A549 (cell line): Measurements from ENCODE around the gene SEMA3C. TPM values are rescaled to one million over a fixed set of nuclear protein-coding genes. Genes with fewer than 3 reads are reported as not detected.

Experiments
- ATAC-seq, 2 experiments: fragments of 200-7000 bp in 1 of 2; fragments of >200 bp in 1 of 2; cut with Nextera tagmentation in 1 of 2; cut with Tn5 transposase in 1 of 2; 3 replicates each; pipeline versions ENCODE4 v1.8.0 to v1.9.1; 2018 to 2020; ENCODE audit warnings: mild to moderate bottlenecking in 1 of 2, moderate library complexity in 1 of 2
- CTCF ChIA-PET: fragments of 300-600 bp; sonication (Branson Sonifier 250); formaldehyde crosslinking; extraction: SDS; loops from one replicate; lab custom pipeline; 2021; ENCODE audit warnings: antibody characterized with exemption, inconsistent platforms; lab: Yijun Ruan, JAX
- POLR2A ChIA-PET: fragments of 350-600 bp; formaldehyde crosslinking; extraction: SDS; loops from one replicate; lab custom pipeline; 2021; ENCODE audit warnings: antibody characterized with exemption, inconsistent platforms; lab: Yijun Ruan, JAX
- DNase-seq, 2 experiments: peaks; one replicate each; pipeline versions ENCODE4 v3.0.0 to v3.0.0-alpha.2; 2011 to 2016; ENCODE audit warnings: low read depth in 1 of 2, low spot score in 1 of 2
- FAIRE-seq: peaks from 2 replicates; lab custom pipeline; 2011; peaks lifted over from hg19 to GRCh38; lab: Jason Lieb, UNC
- H3K27ac ChIP-seq, 2 experiments: fragments of >200 bp; sonication (Bioruptor Twin); formaldehyde crosslinking; 3 replicates each; pipeline ENCODE4 v1.5.1; 2016 to 2017
- H3K4me1 ChIP-seq: fragments of >200 bp; sonication (Bioruptor Twin); formaldehyde crosslinking; 3 replicates; pipeline ENCODE4 v1.6.1; 2016
- H3K4me2 ChIP-seq: fragments of >200 bp; sonication (Bioruptor Twin); formaldehyde crosslinking; 3 replicates; pipeline ENCODE4 v1.6.1; 2016
- H3K4me3 ChIP-seq: fragments of >200 bp; sonication (Bioruptor Twin); formaldehyde crosslinking; 3 replicates; pipeline ENCODE4 v1.5.1; 2016
- H3K9me3 ChIP-seq: fragments of >200 bp; sonication (Bioruptor Twin); formaldehyde crosslinking; 3 replicates; pipeline ENCODE4 v1.6.1; 2016
- BHLHE40 ChIP-seq: IDR thresholded peaks from 2 replicates; pipeline ENCODE4 v1.6.1; 2012; ENCODE audit warnings: low read depth, low read length, inconsistent platforms
- CBX8 ChIP-seq: fragments of 200-600 bp; sonication (generic); IDR thresholded peaks from 2 replicates; pipeline ENCODE4 v1.6.1; 2016
- CEBPB ChIP-seq, 2 experiments: fragments of >200 bp in 1 of 2; sonication (Bioruptor Twin) in 1 of 2; formaldehyde crosslinking in 1 of 2; IDR thresholded peaks; 2 replicates each; pipeline ENCODE4 v1.6.1; 2012 to 2016
- CHD4 ChIP-seq: fragments of 200-600 bp; sonication (generic); IDR thresholded peaks from 2 replicates; pipeline ENCODE4 v1.6.1; 2016; ENCODE audit warnings: antibody characterized with exemption, mild to moderate bottlenecking, borderline replicate concordance
- CTCF ChIP-seq: fragments of >200 bp; sonication (Bioruptor Twin); formaldehyde crosslinking; IDR thresholded peaks from 3 replicates; pipeline ENCODE4 v1.5.1; 2016
- E2F6 ChIP-seq: IDR thresholded peaks from 2 replicates; pipeline ENCODE4 v1.6.1; 2012; ENCODE audit warnings: low read depth, borderline replicate concordance
- EHF ChIP-seq: fragments of 250-450 bp; sonication (Bioruptor Pico); IDR thresholded peaks from 2 replicates; pipeline ENCODE4 v1.5.0; 2020; ENCODE audit warnings: mild to moderate bottlenecking
- EP300 ChIP-seq, 2 experiments: fragments of >200 bp; sonication (Bioruptor Twin); formaldehyde crosslinking; IDR thresholded peaks; 2 replicates in 1 of 2; 3 replicates in 1 of 2; pipeline ENCODE4 v1.6.1; 2016 to 2017
- ESRRA ChIP-seq: fragments of 150-350 bp; IDR thresholded peaks from 2 replicates; pipeline ENCODE4 v1.6.1; 2014; ENCODE audit warnings: mild to moderate bottlenecking, low read length, borderline replicate concordance
- FOSB ChIP-seq: fragments of 250-450 bp; sonication (Bioruptor Pico); IDR thresholded peaks from 2 replicates; pipeline ENCODE4 v1.5.0; 2020; ENCODE audit warnings: mild to moderate bottlenecking, moderate library complexity
- FOSL2 ChIP-seq, 2 experiments: fragments of 450-650 bp in 1 of 2; fragments of >200 bp in 1 of 2; sonication (Bioruptor Twin) in 1 of 2; formaldehyde crosslinking; IDR thresholded peaks; 2 replicates each; pipeline versions ENCODE4 v1.5.0 to v1.6.1; 2016 to 2020; ENCODE audit warnings: mild to moderate bottlenecking in 1 of 2, moderate library complexity in 1 of 2
- FOXS1 ChIP-seq: fragments of 250-450 bp; sonication (Bioruptor Pico); IDR thresholded peaks from 2 replicates; pipeline ENCODE4 v1.5.0; 2020; ENCODE audit warnings: mild to moderate bottlenecking, moderate library complexity
- GATA3 ChIP-seq: IDR thresholded peaks from 2 replicates; pipeline ENCODE4 v1.6.1; 2012; ENCODE audit warnings: borderline replicate concordance
- HDAC2 ChIP-seq: fragments of 200-600 bp; sonication (generic); IDR thresholded peaks from 2 replicates; pipeline ENCODE4 v1.6.1; 2016
- HES2 ChIP-seq: fragments of >200 bp; sonication (Bioruptor Twin); formaldehyde crosslinking; IDR thresholded peaks from 2 replicates; pipeline ENCODE4 v1.6.1; 2016
- HEYL ChIP-seq: fragments of 250-450 bp; sonication (Bioruptor Pico); IDR thresholded peaks from 2 replicates; pipeline ENCODE4 v1.8.0; 2021; ENCODE audit warnings: mild to moderate bottlenecking, moderate library complexity
- HOXB5 ChIP-seq: fragments of 250-450 bp; sonication (Bioruptor Pico); IDR thresholded peaks from 2 replicates; pipeline ENCODE4 v1.5.0; 2020; ENCODE audit warnings: mild to moderate bottlenecking, moderate library complexity
- JUN ChIP-seq, 2 experiments: fragments of >200 bp; sonication (Bioruptor Twin); formaldehyde crosslinking; IDR thresholded peaks; 2 replicates in 1 of 2; 3 replicates in 1 of 2; pipeline ENCODE4 v1.6.1; 2016 to 2017
- MAX ChIP-seq: IDR thresholded peaks from 2 replicates; pipeline ENCODE4 v1.6.1; 2012
- PBX3 ChIP-seq: IDR thresholded peaks from 2 replicates; pipeline ENCODE4 v1.6.1; 2012
- POLR2AphosphoS2 ChIP-seq: conservative IDR thresholded peaks from 2 replicates; pipeline ENCODE4 v1.6.1; 2012; ENCODE audit warnings: low read length, improper control_type of control experiment, inconsistent platforms
- RARB ChIP-seq: fragments of 250-450 bp; sonication (Bioruptor Pico); IDR thresholded peaks from 2 replicates; pipeline ENCODE4 v1.8.0; 2021; ENCODE audit warnings: mild to moderate bottlenecking, moderate library complexity
- REST ChIP-seq: fragments of 200-600 bp; sonication (generic); IDR thresholded peaks from 2 replicates; pipeline ENCODE4 v1.6.1; 2016; ENCODE audit warnings: antibody characterized with exemption, mild to moderate bottlenecking, moderate library complexity
- RFX5 ChIP-seq: fragments of 450-650 bp; IDR thresholded peaks from 2 replicates; pipeline ENCODE4 v1.7.1; 2014; ENCODE audit warnings: antibody characterized with exemption, mild to moderate bottlenecking, moderate library complexity
- SMC3 ChIP-seq: fragments of >200 bp; sonication (Bioruptor Twin); formaldehyde crosslinking; IDR thresholded peaks from 3 replicates; pipeline ENCODE4 v1.6.1; 2018; ENCODE audit warnings: inconsistent platforms
- SREBF2 ChIP-seq: fragments of 450-650 bp; IDR thresholded peaks from 2 replicates; pipeline ENCODE4 v1.6.1; 2014; ENCODE audit warnings: mild to moderate bottlenecking, moderate library complexity
- USF2 ChIP-seq: fragments of 450-650 bp; IDR thresholded peaks from 2 replicates; pipeline ENCODE4 v1.6.1; 2014; ENCODE audit warnings: antibody characterized with exemption
- ZC3H11A ChIP-seq: fragments of 450-650 bp; IDR thresholded peaks from 2 replicates; pipeline ENCODE4 v1.6.1; 2014; ENCODE audit warnings: antibody characterized with exemption, mild to moderate bottlenecking
- ZNF302 ChIP-seq: fragments of 250-450 bp; sonication (Bioruptor Pico); IDR thresholded peaks from 2 replicates; pipeline ENCODE4 v1.9.0; 2021; ENCODE audit warnings: inconsistent platforms, mild to moderate bottlenecking, moderate library complexity
- ZSCAN20 ChIP-seq: fragments of 250-450 bp; sonication (Bioruptor Pico); IDR thresholded peaks from 2 replicates; pipeline ENCODE4 v1.8.0; 2022; ENCODE audit warnings: mild to moderate bottlenecking, moderate library complexity
- WGBS: methylation state at CpG from one replicate; pipeline ENCODE4 v1.1.6; 2017; ENCODE audit errors: missing lambda C conversion rate; 5-methylcytosine and 5-hydroxymethylcytosine counted together
- polyA plus RNA-seq, 4 experiments: library from polyadenylated mRNA; depleted of rRNA in 3 of 4; stranded (reverse); fragments of >200 nt; fragmentation: RNase III in 1 of 4; extraction: RNeasy Plus Mini Kit Qiagen cat#74134 plus additional on column Dnase treatment in 1 of 4; gene quantifications; 2 replicates in 3 of 4; 3 replicates in 1 of 4; pipeline ENCODE4 v1.2.3, GENCODE V29; 2011 to 2017

The SEMA3C gene
- polyA plus RNA-seq, 2 of the 4 experiments (the other 2 are of a cell fraction): 78.1 to 212 TPM

- peak; percentile 98 to 99 for TF ChIP-seq JUN (IDR thresholded peaks at IDR 0.05)
- TF ChIP-seq ZSCAN20 (CRISPR knock-in tag): no peak
- TF ChIP-seq CEBPB (IDR thresholded peaks at IDR 0.05): peak; percentile 98 to 100
- peak; percentile 57; the same call in 2 of the 3 replicates for TF ChIP-seq SMC3
- TF ChIP-seq MAX: peak; percentile 88
- no peak for TF ChIP-seq ESRRA
- no peak for TF ChIP-seq CBX8
- TF ChIP-seq SREBF2: no peak
- peak; percentile 99 for TF ChIP-seq GATA3
- TF ChIP-seq CHD4: no peak
- no peak for TF ChIP-seq EHF (CRISPR knock-in tag)
- TF ChIP-seq PBX3: peak; percentile 89
Measured at GRCh38 chr7:80722616-80723195, 196.1 kb downstream of the SEMA3C start (continued).

- H3K27ac ChIP-seq: peak overlapping the region; percentile 96 to 98
- POLR2A ChIA-PET: interaction anchor here (0.6 to 1.6 kb wide), 6 partner anchors 19 to 236 kb away, joined by 3 to 10 read pairs (median 5); partner anchors contain the start of gene SEMA3C
- H3K4me3 ChIP-seq: peak overlapping the region; percentile 3; the same call in 1 of the 3 replicates
- 0 out of 3 replicates have a peak, but pooled peaks cover 3% of the 10 kb centered on the region for H3K9me3 ChIP-seq
- H3K4me2 ChIP-seq: peak overlapping the region; percentile 80
- peak; percentile 77 to 85 for DNase-seq
- peak; percentile 99 for FAIRE-seq
- CTCF ChIA-PET: interaction anchor here (1.0 to 1.3 kb wide), 5 partner anchors 10 to 748 kb away, joined by 3 to 8 read pairs (median 3); no protein-coding TSS in a partner anchor
- 3% methylated on average over 3 of the region's 3 CpGs for WGBS
- H3K4me1 ChIP-seq: peaks cover 53% of the 10 kb centered on the region
- peak; percentile 77 to 80 for ATAC-seq
- TF ChIP-seq RFX5: no peak
- TF ChIP-seq POLR2AphosphoS2: no peak
- TF ChIP-seq BHLHE40: no peak
- TF ChIP-seq RARB (CRISPR knock-in tag): no peak
- TF ChIP-seq CTCF: no peak
- no peak for TF ChIP-seq HEYL (CRISPR knock-in tag)
- TF ChIP-seq E2F6: no peak
- no peak for TF ChIP-seq FOXS1 (CRISPR knock-in tag)
- peak in 1 of 2 experiments; percentile 42; a peak in 1 of 5 replicates for TF ChIP-seq EP300 (IDR thresholded peaks at IDR 0.05)
- no peak for TF ChIP-seq SREBF2
- no peak for TF ChIP-seq FOSB (CRISPR knock-in tag)
- TF ChIP-seq HOXB5 (CRISPR knock-in tag): no peak
- no peak for TF ChIP-seq SMC3
- no peak for TF ChIP-seq ZNF302
- TF ChIP-seq ZC3H11A: no peak
- TF ChIP-seq USF2: no peak
- TF ChIP-seq REST: no peak
- no peak for TF ChIP-seq HDAC2
- no peak for TF ChIP-seq ESRRA
- TF ChIP-seq HES2: 0 out of 2 replicates have a peak, but pooled peaks have one; percentile 20
- TF ChIP-seq JUN (IDR thresholded peaks at IDR 0.05): peak in 1 of 2 experiments; percentile 46; a peak in 1 of 5 replicates
- TF ChIP-seq EHF (CRISPR knock-in tag): no peak
- peak; percentile 88 for TF ChIP-seq FOSL2 (IDR thresholded peaks at IDR 0.05)
- TF ChIP-seq FOSL2 (CRISPR knock-in tag; IDR thresholded peaks at IDR 0.05): peak; percentile 98
Measured at GRCh38 chr7:80721883-80722615, 196.8 kb downstream of the SEMA3C start.
